NCI-H2196 treated with DMSO at 0.1 percent for 48 hours (cell line): Measurements from ENCODE around the gene MAP2K5.

Experiments
- DNase-seq: peaks from one replicate; lab custom pipeline; 2025; ENCODE audit not compliant: unreplicated experiment; lab: John Stamatoyannopoulos, UW

Gene MAP2K5

DNA sequence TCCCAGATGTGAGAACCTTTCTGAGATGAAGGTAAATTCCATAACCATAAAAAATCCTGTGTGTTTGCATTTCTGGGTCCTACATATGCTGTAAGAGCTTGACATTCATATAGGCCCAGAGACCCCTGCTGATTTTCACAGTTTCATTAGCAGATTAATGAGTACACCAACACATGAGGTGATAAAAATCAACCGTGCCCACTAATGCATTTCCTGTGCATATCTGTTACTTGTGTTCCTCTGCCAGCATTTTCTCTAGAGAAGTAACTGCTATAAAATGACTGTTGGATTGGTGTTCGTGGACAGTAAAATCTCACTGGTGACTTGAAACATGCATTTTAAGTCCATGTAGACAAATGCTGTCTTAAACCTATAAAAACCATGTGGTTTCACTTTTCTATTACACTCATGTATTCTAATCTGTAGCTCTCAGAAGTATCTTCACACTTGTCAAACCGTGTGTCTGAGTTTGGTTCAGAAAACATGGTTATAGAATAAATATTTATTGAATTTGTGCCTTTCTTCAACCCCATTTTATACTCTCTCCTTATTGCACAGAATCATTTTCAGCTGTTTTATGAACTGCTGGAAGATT, 14.6 kb downstream of the MAP2K5 start:
- no peak for DNase-seq

DNA sequence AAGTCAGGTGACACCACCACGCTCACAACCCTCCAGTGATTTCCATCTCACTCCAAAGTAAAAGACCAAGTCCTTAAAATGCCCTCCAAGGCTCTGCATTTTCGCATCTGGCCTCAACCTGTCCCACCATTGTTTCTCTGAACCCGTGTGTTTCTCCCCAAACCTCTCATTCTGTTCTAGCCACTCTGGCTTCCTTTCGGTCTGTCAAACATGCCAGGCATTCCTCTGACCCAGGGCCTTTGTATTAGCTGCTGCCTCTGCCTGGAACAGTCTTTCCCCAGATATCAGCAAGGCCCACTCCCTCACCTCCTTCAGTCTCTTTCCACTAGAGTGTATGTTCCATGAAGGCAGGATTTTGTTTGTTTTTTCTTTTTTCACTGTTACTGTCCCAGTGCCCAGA, 16.0 kb downstream of the MAP2K5 start:
- no peak for DNase-seq

DNA sequence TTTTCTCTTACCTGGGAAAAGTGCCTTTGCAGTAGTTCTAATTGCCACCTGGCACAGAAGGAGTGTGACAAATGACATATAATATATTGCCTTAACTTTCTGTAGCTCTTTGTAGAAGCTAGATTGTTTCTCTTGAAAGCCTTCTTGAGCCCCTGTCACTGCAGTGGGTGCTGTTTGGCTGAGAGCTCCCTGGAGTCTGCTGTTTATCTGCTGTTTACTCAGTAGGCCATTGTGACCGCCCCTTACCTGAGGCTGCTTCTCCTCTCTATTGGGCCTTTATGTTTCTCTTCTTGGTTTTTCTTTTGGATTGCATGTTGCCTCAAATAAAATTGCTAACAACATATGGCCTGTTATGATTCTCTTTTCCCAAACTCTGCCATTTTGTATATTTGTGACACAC, 16.7 kb downstream of the MAP2K5 start:
- DNase-seq, result no peak

DNA sequence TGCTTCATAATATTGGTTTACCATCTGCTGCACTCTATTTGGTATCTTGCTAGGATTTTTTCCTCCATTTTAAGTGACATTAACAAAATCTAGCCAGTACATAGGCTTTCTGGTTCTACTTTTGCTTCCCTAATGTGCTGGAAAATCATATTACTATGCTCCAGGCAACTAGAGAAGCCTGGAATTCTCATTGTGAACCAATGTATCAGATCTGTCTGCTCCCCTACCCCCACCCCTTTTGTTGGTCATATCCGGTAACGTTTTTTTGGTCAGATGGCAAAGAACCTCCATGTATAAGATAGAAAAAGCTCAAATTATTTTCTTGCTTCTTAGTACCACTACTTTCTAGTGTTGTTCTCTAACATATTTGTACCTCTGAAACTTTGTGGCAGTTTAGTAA, 17.1 kb downstream of the MAP2K5 start:
- DNase-seq, result no peak

DNA sequence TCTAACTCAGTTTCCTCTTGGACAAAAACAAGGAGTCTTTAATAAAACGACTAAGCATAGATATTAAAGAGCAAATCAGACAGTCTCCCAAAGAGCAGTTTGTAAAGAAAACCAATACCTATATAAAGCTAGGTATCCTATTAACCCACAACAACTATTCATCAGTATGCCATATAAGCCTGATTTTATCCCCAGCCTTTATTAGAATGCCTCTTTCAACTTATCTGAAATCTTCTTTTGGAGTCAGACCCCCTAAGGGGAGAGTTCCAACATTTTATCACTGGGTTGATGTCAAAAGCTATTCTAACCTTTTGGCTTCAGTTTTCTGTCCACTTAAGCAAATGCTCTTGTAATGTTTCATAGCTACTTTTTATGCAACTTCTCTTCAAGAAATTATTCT, 17.8 kb downstream of the MAP2K5 start:
- no peak for DNase-seq

DNA sequence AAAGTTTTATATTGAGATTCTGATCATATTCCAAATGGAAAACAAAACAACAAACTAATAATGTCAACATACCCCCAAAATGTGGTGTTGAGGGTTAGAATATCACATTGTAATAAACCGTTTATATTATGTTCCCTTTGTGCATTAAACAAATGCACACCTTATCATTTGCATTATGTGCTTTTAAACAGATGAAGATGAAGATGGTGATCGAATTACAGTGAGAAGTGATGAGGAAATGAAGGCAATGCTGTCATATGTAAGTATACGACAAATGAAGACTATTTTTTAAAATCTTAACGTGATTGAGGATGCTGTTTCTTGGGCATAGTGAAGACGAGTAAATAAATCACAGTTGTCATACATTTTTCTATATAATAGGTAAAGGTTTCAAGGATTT, 20.6 kb downstream of the MAP2K5 start:
- no peak for DNase-seq

DNA sequence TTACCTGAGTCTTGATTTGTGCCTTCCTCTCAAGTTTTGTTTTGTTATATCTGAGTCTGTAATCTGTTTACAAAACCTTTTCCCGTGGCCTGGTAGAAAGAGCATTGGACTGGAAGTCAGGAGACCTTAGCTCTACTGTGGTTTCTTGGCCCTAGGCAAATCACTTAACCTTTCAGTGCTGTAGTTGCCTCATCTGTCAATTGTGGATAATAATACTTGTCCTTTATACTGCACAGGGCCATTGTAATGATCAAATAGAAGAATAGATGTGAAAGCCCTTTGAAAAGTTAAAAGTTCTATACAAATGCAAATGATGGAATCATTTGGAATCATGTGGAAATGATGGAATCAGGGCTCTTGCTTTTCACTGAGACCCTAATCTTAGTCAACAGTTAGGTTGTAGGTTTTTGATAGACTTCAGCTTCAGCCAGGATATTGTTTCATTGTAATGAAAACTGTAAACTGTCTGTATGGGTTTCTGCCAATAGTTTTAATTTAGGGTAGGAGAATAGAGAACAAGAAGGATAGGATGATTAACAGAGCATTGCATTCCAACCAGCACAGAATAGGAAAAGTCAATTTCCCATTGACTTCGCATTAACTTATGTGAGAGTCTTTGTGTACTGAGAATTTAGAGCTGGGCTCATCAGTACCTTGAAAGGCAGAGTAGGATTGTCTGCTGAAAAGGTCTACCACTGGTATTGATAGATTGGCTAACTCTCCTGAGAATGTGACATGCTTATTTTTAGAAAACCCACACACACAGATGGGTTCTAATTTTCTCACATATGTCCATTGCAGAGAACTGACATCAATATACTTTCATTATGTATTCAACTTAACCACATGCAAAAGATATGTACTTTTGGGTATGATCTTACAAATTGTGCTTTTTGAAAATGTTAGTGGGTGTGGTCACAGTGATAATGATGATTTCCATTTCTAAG, 21.8 kb downstream of the MAP2K5 start:
- no peak for DNase-seq

DNA sequence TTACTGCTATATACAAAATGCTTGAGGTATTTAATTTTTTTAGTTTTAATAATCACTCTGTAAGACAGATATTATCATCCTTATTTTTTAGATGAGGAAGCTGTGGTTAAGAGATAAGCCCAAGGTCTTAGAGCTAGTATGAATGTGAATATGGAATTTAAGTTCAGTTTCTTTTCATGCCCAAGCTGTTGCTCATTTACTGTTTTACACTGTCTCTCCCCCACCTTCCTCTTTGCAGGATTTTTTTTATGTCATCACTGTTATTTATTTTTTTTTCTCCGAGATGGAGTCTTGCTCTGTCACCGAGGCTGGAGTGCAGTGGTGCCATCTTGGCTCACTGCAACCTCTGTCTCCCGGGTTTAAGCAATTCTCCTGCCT, 22.5 kb downstream of the MAP2K5 start:
- no peak for DNase-seq

DNA sequence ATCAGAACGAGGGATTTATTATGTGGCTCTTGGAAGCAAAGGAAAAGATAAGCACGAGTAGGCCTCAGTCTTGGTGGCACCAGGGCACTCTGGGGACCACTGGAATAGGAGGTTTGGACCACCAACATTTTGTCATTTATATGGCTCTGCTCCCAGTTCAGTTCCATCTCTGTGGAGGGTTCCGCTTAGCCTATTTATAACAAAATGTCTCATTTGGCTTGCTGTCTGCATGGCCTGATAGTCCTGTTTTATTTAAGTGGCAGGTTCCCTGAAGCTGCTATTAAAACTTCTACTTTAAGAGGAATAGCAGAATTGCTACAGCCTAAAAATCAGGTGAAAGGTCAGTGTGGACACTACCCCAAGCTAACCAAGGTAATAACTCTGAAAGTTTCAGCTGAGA, 27.2 kb downstream of the MAP2K5 start:
- no peak for DNase-seq

DNA sequence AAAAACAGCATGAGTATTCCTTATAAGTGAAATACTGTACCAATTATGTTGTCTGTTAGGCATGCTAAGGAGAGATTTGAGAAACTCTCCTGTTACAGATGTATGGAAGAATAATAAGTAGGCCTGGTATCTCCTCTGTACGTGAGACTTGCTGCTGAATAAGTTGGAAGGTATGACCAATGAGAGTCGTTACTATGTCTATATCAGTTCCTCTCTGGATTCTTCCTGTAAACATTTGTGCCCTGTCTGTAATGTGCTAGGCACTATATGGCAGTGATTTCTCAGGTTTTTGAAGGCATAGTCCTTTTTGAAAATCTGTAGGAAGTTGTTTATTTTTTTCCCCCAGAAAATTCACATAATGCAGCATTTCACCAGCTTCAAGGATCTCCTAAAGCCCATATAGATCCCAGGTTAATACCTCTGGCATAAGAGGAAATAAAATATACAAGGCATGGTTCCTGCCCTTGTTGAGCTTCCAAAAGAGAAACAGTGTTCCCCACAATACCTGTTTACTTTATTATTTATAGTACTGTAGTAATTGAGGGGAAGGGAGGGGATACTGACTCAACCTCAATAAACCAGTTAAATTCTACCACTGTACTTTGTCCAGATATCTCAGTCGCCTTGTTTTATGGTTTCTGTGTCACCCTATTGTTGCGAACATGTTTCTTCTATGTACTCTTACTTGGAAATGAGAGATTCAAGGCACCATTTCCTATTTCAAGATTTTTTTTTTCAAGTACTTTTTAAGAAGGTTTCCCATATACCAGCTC, 28.6 kb downstream of the MAP2K5 start:
- no peak for DNase-seq

DNA sequence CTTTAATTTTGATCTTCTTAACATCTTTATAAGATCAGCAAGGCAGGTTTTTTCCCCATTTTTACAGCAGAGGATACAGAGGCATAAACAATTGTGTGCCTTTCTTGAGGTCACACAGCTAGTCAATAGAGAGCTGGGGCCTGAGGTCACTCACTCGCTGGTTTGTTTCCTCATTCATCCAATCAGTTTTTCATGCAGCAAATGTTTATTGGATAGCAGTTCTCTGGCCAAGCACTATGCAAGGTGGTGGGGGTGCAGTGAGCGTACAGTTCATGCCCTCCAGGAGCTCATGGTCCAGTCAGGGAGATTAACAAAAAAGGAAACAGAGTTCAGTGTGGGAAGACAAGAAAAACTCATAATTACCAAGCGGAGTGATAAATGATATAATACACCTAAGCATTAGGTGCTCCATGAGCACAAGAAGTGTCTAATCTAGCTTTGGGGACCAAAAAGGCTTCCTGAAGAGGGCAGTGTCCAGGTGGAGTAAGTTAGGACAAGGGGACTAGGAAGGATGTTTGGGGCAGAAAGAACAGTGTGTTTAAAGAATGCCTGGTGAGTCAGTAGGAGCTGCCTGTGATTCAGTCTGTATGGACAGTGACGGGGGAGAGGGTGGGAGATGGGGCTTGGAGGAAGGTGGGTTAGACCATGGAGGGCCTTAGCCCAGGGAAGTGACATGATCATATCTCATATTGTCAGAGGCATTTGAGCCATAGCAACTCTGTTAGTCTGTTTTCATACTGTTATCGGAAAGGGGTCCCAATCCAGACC, 29.3 kb downstream of the MAP2K5 start:
- no peak for DNase-seq

DNA sequence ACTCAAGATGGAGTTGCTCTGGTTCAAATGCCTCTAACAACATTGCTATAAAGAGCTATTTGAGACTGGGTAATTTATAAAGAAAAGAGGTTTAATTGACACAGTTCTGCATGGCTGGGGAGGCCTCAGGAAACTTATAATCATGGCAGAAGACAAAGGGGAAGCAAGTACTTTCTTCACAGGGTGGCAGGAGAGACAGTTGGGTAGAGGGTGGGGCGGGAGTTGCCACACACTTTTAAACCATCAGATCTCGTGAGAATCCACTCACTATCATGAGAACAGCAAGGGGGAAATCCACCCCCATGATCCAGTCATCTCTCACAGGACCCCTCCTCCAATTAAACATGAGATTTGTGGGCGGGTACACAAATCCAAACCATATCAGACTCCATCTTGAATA, 30.7 kb downstream of the MAP2K5 start:
- no peak for DNase-seq

DNA sequence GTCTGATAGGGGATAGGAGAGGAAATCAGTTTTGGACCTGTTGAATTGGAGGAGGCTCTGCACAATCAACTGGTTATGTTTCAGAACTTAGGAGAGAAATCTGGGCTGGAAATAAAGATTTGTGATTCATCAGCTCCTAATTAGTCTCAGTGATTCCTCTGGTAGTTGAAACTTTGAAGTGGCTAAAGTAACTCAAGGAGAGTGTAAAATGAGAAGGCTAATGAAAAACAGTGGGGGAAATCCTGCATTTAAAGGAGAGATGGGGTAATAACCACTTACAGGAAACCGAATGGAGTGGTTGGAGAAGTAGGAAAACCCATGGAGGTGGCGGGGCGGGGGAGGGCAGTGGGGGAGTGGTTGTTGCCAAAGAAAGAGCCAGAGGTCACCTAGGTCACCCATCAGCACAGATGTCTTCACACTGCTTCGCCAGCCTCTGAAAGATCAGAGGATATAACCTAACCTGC, 32.6 kb downstream of the MAP2K5 start:
- no peak for DNase-seq

DNA sequence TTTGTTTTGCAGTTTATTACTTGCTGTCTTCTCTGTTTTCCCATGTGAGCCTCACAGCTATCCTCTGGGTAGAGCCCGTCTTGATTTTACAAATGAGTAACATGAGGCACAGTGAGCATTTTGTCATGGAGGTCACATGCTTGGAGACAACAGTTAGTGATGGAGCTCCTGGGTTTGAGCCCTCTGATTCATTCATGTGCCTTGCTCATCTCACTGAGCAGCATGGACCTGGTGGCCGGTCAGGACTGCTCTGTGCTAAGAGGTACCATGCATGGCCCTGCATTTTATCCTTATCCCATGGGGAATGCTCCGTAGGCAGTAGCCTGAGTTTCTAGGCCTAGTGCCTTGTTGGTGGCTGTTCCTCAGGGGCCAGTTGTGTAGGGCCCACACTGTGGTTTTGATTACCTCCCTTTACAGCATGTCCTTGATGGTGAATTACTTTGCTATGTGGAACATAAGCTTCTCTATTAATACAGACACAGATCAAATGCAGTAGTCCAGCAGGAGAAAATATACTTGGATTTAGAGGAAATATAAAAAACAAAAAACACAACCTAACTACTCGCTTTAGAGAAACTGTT, 35.6 kb downstream of the MAP2K5 start:
- no peak for DNase-seq

DNA sequence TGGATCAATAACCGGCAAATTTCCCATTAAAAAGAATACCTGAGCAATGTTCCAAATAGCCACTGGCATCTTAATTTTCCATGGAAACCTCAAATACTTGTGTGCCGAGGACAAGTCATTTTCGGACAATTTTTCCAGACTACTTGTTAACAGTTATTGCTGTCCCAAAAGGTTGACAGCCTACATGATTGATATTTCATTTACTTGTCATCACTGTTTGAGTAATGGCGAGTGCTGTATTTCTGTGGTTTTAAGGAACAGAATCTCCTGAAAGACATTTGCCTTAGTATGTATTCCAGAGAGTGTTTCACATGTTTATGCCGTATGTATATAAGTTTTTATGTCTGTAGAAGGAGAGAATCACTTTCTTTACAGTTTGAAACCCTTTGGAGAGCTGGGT, 36.7 kb downstream of the MAP2K5 start:
- DNase-seq, result no peak

DNA sequence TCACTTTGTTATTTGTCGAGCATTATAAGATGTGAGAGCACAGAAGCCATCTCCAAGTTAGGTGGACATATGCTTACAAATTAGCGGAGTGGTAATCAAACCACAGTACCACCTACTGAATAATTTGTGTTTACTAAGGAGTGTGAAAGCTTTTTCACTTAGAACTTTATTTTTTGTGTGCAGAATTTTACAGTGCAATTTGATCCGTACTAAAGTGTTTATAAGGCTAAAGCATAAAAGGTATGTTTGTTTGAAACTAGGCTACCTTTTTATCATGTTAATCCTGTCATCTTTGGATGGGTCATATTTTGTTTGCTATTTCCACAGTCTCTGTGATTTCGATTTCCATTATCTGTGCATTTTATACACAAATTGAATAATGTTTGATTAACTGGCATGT, 37.5 kb downstream of the MAP2K5 start:
- DNase-seq, result no peak

DNA sequence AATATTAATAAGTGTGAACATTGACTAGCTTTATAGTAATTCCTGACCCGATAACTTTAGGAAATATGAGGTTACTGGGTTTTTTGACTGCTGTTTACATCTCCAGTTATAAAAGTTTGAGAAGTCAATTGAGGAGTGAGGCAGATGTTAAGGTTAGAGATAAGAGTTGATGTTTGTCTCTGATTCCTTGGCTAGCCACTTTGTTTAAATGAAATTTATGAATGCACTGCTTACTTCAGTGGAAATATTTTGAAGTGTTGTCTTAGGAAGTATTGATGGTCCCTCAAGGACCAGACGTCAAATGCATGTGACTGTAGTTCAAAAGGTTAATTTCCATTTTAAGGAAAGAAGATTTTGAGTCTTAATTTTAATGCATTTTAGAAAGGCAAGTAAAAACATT, 41.7 kb downstream of the MAP2K5 start:
- DNase-seq, result no peak

DNA sequence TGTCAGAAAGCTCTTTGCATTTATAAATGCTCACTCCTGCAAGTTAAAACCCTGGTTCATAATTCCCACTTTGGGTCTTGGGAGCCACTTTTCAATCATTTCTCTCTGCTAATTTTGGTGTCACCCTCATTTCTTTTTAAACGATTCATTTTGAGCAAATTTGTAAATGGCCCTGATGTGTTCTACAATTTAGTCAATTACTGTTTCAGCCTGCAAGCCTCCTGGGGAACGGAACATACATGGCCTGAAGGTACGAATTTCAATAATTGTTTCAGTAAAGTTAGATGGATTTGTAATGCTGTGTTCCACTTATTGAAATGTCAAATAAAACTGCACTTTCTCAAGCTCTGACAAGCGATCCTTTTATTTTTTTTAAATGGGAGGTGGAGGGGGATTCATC, 43.2 kb downstream of the MAP2K5 start:
- DNase-seq, result no peak

DNA sequence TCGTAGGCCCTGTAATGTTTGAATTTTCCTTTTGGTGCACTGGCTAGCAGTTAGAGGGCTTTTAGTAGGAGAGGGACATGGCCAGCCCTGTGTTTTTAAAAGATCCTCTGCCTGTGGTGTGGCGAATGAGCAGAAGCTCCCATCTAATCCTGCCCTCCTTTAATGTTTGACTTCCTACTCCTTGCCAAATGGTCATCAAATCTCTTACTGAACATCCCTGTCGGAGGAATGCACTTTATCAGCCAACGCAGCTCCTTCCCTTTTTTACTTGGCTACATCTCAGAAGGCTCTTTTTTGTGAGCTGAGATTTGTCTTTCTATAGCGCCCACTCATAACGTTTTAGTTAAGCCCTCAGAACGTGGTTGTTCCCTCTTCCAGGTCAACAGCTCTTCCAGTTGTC, 44.8 kb downstream of the MAP2K5 start:
- DNase-seq, result no peak

DNA sequence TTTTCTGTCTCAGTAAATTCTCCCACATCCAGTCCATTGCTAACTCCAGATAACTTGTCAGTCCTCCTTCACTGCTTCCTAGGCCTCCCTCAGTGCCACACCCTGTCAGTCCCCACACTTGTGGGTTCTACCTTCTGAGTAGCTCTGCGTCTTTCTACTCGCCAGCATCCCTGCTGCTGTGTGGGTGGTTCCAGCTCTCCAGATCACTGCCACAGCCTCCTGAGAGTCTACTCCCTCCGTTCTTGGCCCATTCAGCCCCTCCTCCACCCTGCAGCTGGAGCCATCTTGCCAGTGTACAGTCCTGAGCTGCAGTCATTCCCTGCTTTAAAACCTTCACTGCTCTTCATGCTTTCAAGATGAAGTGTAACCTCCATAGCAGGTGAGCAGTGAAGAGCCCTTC, 45.3 kb downstream of the MAP2K5 start:
- no peak for DNase-seq

DNA sequence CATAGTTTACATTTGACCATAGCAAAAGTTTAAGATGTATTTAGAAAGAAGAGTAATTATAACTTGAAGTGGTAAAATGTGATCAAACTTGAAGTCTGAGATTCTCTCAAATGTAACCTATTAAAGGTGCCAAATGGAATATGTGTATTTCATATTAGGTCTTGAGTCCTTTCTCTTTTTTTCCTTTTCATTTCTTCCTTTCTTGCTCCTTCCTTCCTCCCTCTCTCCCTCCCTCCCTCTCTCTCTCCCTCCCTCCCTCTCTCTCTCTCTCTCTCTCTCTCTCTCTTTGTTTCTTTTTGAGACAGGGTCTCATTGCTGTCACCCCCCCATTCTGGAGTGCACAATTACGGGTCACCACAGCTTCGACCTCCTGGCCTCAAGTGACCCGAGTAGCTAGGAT, 47.7 kb downstream of the MAP2K5 start:
- DNase-seq, result no peak
